ENCODE results near the gene MYL7. TPM values are rescaled to one million over a fixed set of nuclear protein-coding genes. Genes with fewer than 3 reads are reported as not detected.
"Not testable (repeated sequence)": the region's sequence is repeated elsewhere in the genome, so short reads cannot be mapped to it uniquely, and the experiment has no call there.

Gene MYL7
- total RNA-seq, 1 donor from 2014 or later: not detected

GRCh38 chr7:44172352-44172751, 31.2 kb upstream of the MYL7 start:
- no peak for DNase-seq (ENCODE audit: extremely low read depth, low read depth, low spot score)

GRCh38 chr7:44171901-44172300, 30.8 kb upstream of the MYL7 start:
- DNase-seq (ENCODE audit: extremely low read depth, low read depth, low spot score): not testable (repeated sequence)

- no peak for DNase-seq (ENCODE audit: extremely low read depth, low read depth, low spot score)
Observed at GRCh38 chr7:44167920-44168319, 26.8 kb upstream of the MYL7 start.

GRCh38 chr7:44163591-44163990, 22.5 kb upstream of the MYL7 start:
- no peak for DNase-seq (ENCODE audit: extremely low read depth, low read depth, low spot score)

- no peak for DNase-seq (ENCODE audit: extremely low read depth, low read depth, low spot score)
Observed at GRCh38 chr7:44162785-44163395, 21.8 kb upstream of the MYL7 start.

- no peak for DNase-seq (ENCODE audit: extremely low read depth, low read depth, low spot score)
Observed at GRCh38 chr7:44162179-44162578, 21.0 kb upstream of the MYL7 start.

GRCh38 chr7:44161371-44161770, 20.2 kb upstream of the MYL7 start:
- DNase-seq (ENCODE audit: extremely low read depth, low read depth, low spot score): no peak

GRCh38 chr7:44159824-44160630, 18.9 kb upstream of the MYL7 start:
- no peak for DNase-seq (ENCODE audit: extremely low read depth, low read depth, low spot score)

GRCh38 chr7:44158873-44159631, 17.9 kb upstream of the MYL7 start:
- no peak for DNase-seq (ENCODE audit: extremely low read depth, low read depth, low spot score)

- DNase-seq (ENCODE audit: extremely low read depth, low read depth, low spot score): no peak
Observed at GRCh38 chr7:44158096-44158872, 17.2 kb upstream of the MYL7 start.

- DNase-seq (ENCODE audit: extremely low read depth, low read depth, low spot score): no peak
Observed at GRCh38 chr7:44157116-44158080, 16.3 kb upstream of the MYL7 start.

GRCh38 chr7:44156453-44157010, 15.4 kb upstream of the MYL7 start:
- no peak for DNase-seq (ENCODE audit: extremely low read depth, low read depth, low spot score)

- no peak for DNase-seq (ENCODE audit: extremely low read depth, low read depth, low spot score)
Observed at GRCh38 chr7:44155191-44156185, 14.4 kb upstream of the MYL7 start.

- DNase-seq (ENCODE audit: extremely low read depth, low read depth, low spot score): no peak
Observed at GRCh38 chr7:44154703-44155102, 13.6 kb upstream of the MYL7 start.

- no peak for DNase-seq (ENCODE audit: extremely low read depth, low read depth, low spot score)
Observed at GRCh38 chr7:44153948-44154335, 12.8 kb upstream of the MYL7 start.

- DNase-seq (ENCODE audit: extremely low read depth, low read depth, low spot score): no peak
Observed at GRCh38 chr7:44152971-44153947, 12.1 kb upstream of the MYL7 start.

GRCh38 chr7:44151956-44152355, 10.8 kb upstream of the MYL7 start:
- DNase-seq (ENCODE audit: extremely low read depth, low read depth, low spot score): no peak

Measured in glomerular endothelial cell (primary cell).